Gastroesophageal sphincter (tissue), 4 donors: ENCODE data around the gene BBS1. TPM values are rescaled to one million over a fixed set of nuclear protein-coding genes. Genes with fewer than 3 reads are reported as not detected.

Source experiments
- ATAC-seq: fragments of 150-250 bp; one replicate; pipeline ENCODE4 v1.9.1; 2016; ENCODE audit warnings: mild to moderate bottlenecking, moderate library complexity
- H3K27ac ChIP-seq, 4 donors: fragments of 200-600 bp; sonication (generic) in 3 of 4; 1 replicate in 3 of 4; 2 replicates in 1 of 4; pipeline ENCODE4 v1.5.1; 2016 to 2019
- H3K27me3 ChIP-seq: fragments of 200-600 bp; sonication (generic); one replicate; pipeline ENCODE4 v1.5.1; 2019
- H3K36me3 ChIP-seq, 2 donors: fragments of 200-600 bp; sonication (generic); one replicate each; pipeline ENCODE4 v1.5.1; 2019; ENCODE audit warnings: control low read depth in 1 of 2
- H3K4me1 ChIP-seq, 3 donors: fragments of 200-600 bp; sonication (generic); 1 replicate in 2 of 3; 2 replicates in 1 of 3; pipeline ENCODE4 v1.5.1; 2016 to 2019; ENCODE audit warnings: control low read depth in 2 of 3
- H3K4me3 ChIP-seq, 2 donors: fragments of 200-600 bp; sonication (generic); one replicate each; pipeline ENCODE4 v1.5.1; 2019; ENCODE audit warnings: mild to moderate bottlenecking in 1 of 2, moderate library complexity in 1 of 2
- H3K9me3 ChIP-seq, 3 donors: fragments of 200-600 bp; sonication (generic); one replicate each; pipeline ENCODE4 v1.5.1; 2017 to 2019; ENCODE audit warnings: control low read depth in 2 of 3
- EP300 ChIP-seq: sonication (generic); formaldehyde crosslinking; IDR thresholded peaks from one replicate; pipeline ENCODE4 v1.6.1; 2017; ENCODE audit warnings: antibody characterized with exemption, mild to moderate bottlenecking
- POLR2A ChIP-seq, 2 donors: fragments of 450-650 bp; IDR thresholded peaks; one replicate each; pipeline ENCODE4 v1.6.1; 2017; ENCODE audit warnings: antibody characterized with exemption in 2 of 2, mild to moderate bottlenecking in 2 of 2, moderate library complexity in 1 of 2
- POLR2AphosphoS5 ChIP-seq: sonication (generic); formaldehyde crosslinking; IDR thresholded peaks from one replicate; pipeline ENCODE4 v1.6.1; 2017; ENCODE audit warnings: antibody characterized with exemption
- WGBS, 2 donors: methylation state at CpG; one replicate each; pipeline ENCODE4 v1.1.5; 2018; ENCODE audit warnings: low coverage in 1 of 2; 5-methylcytosine and 5-hydroxymethylcytosine counted together
- total RNA-seq, 4 donors: library from RNA; depleted of rRNA; stranded (reverse); fragments of >200 nt; gene quantifications; one replicate each; pipeline ENCODE4 v1.1.0, GENCODE V29; 2016
- TF ChIP-seq, protein P1 (sequence below), 4 experiments: fragments of 200-600 bp in 2 of 4; fragments of 450-650 bp in 2 of 4; sonication (generic) in 1 of 4; IDR thresholded peaks; one replicate each; pipeline ENCODE4 v1.5.1; 2017 to 2019; ENCODE audit warnings: antibody characterized with exemption in 4 of 4, mild to moderate bottlenecking in 2 of 4, moderate library complexity in 2 of 4

The BBS1 gene
- total RNA-seq, 4 donors from 2014 or later, result 49.2 to 95.1 (median 82.9) TPM

DNA sequence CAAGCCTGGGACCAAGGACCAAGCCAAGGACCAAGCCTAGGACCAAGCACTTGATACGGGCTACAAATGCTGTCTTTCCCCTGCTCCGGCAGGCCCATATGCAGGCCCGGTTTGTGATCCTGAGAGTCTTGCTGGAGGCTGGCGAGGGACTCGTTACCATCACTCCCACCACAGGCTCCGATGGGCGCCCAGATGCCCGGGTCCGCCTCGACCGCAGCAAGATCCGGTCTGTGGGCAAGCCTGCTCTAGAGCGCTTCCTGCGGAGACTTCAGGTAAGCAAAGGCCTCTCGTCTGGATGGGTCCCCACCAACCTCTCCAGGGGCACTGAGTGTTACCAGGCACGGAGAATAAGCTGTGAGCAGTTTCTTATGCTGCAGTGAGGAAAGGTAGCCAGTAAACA, 13.2 kb upstream of the BBS1 start:
- no peaks in the 10 kb centered on the region for H3K9me3 ChIP-seq
- no peak overlapping the region for H3K27ac ChIP-seq
- H3K27me3 ChIP-seq, result no peaks in the 10 kb centered on the region
- peaks cover 0 to 88% of the 10 kb centered on the region in 2 donors for H3K36me3 ChIP-seq
- no CpG with 5 or more reads among the region's 16 CpGs for WGBS, 2 donors
- no peak overlapping the region for H3K4me3 ChIP-seq
- no peak for ATAC-seq
- no peak for TF ChIP-seq EP300
- TF ChIP-seq POLR2AphosphoS5, result no peak
- TF ChIP-seq, protein P1, sequence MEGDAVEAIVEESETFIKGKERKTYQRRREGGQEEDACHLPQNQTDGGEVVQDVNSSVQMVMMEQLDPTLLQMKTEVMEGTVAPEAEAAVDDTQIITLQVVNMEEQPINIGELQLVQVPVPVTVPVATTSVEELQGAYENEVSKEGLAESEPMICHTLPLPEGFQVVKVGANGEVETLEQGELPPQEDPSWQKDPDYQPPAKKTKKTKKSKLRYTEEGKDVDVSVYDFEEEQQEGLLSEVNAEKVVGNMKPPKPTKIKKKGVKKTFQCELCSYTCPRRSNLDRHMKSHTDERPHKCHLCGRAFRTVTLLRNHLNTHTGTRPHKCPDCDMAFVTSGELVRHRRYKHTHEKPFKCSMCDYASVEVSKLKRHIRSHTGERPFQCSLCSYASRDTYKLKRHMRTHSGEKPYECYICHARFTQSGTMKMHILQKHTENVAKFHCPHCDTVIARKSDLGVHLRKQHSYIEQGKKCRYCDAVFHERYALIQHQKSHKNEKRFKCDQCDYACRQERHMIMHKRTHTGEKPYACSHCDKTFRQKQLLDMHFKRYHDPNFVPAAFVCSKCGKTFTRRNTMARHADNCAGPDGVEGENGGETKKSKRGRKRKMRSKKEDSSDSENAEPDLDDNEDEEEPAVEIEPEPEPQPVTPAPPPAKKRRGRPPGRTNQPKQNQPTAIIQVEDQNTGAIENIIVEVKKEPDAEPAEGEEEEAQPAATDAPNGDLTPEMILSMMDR (IDR thresholded peaks at IDR 0.05), result no peak
- no peak for TF ChIP-seq POLR2A (IDR thresholded peaks at IDR 0.05)
- H3K4me1 ChIP-seq, result no peaks in the 10 kb centered on the region

GRCh38 chr11:66498506-66498905, 11.9 kb upstream of the BBS1 start:
- WGBS, 2 donors, result 90 to 100% methylated on average over 2 to 5 of the region's 5 CpGs

GRCh38 chr11:66505276-66505816, 5.1 kb upstream of the BBS1 start:
- Histone ChIP-seq H3K36me3 (peaks cover 0 to 44% of the 10 kb centered on the region in 2 donors), H3K27ac (no peak overlapping the region), H3K4me1 (peaks cover 0 to 4% (median 0%) of the 10 kb centered on the region in 3 donors), H3K4me3 (no peak overlapping the region), H3K9me3 (no peaks in the 10 kb centered on the region), H3K27me3 (no peaks in the 10 kb centered on the region)
- TF ChIP-seq POLR2A (IDR thresholded peaks at IDR 0.05), result no peak
- TF ChIP-seq POLR2AphosphoS5, result no peak
- TF ChIP-seq, protein P1 (IDR thresholded peaks at IDR 0.05), result no peak
- TF ChIP-seq EP300, result no peak
- ATAC-seq, result no peak
- WGBS, 2 donors, result no CpG with 5 or more reads among the region's 1 CpG

More at GRCh38 chr11:66498506-66498905, 11.9 kb upstream of the BBS1 start:
- Histone ChIP-seq H3K27ac (no peak overlapping the region), H3K4me1 (no peaks in the 10 kb centered on the region), H3K4me3 (no peak overlapping the region), H3K36me3 (peaks cover 0 to 84% of the 10 kb centered on the region in 2 donors), H3K27me3 (no peaks in the 10 kb centered on the region), H3K9me3 (no peaks in the 10 kb centered on the region)
- ATAC-seq, result no peak
- TF ChIP-seq POLR2AphosphoS5, result no peak
- no peak for TF ChIP-seq EP300
- TF ChIP-seq, protein P1 (IDR thresholded peaks at IDR 0.05), result no peak
- no peak for TF ChIP-seq POLR2A (IDR thresholded peaks at IDR 0.05)

DNA sequence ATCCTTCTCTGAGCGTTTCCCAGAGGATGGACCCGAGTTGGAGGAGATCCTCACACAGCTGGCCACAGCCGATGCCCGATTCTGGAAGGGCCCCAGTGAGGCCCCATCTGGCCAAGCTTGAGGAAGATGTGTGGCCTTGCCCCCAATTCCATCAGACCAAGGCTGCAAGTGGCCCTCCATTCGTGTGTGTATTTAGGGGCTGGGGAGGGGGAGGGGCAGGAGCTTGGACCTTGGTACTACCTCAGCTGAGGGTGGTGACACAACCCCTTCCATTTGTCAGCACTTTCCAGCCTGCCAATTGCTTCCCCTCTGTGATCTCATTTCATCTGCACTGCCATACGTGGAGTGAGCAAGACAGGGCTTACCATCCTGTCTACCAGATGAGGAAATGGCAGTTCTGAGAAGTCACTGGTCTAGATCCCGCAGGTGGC, 1.3 kb upstream of the BBS1 start:
- Histone ChIP-seq H3K27ac (no peak overlapping the region), H3K36me3 (peaks cover 0 to 38% of the 10 kb centered on the region in 2 donors), H3K4me1 (peaks cover 0 to 22% (median 7%) of the 10 kb centered on the region in 3 donors), H3K4me3 (no peak overlapping the region), H3K9me3 (no peaks in the 10 kb centered on the region), H3K27me3 (no peaks in the 10 kb centered on the region)
- no peak for ATAC-seq
- TF ChIP-seq, protein P1 (IDR thresholded peaks at IDR 0.05), result no peak
- TF ChIP-seq EP300 (no peak), POLR2AphosphoS5 (no peak), POLR2A (IDR thresholded peaks at IDR 0.05) (no peak)
- 20 to 63% methylated on average over 1 to 7 of the region's 7 CpGs for WGBS, 2 donors

DNA sequence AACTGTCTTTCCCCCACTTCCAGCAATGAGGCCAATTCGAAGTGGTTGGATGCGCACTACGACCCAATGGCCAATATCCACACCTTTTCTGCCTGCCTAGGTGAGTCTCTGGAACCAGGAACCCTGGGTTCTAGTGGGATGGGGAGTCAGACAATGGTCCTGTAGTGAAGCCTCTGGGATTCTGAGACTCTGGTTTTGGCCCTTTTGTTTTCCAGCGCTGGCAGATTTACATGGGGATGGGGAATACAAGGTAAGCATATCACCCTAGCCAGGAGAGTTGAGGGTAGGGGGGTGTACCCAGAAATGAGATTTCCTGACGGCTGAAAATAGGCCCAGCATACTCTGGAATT, 530 bp downstream of the BBS1 start:
- no peak for TF ChIP-seq POLR2A (IDR thresholded peaks at IDR 0.05)
- TF ChIP-seq POLR2AphosphoS5, result no peak
- TF ChIP-seq EP300, result no peak
- TF ChIP-seq, protein P1 (IDR thresholded peaks at IDR 0.05), result no peak
- H3K4me3 ChIP-seq, result peak overlapping the region; percentile 83 to 87
- ATAC-seq, result no peak
- no peaks in the 10 kb centered on the region for H3K9me3 ChIP-seq
- peaks cover 0 to 43% of the 10 kb centered on the region in 2 donors for H3K36me3 ChIP-seq
- H3K27ac ChIP-seq, result peak overlapping the region; percentile 1 to 74 (median 53)
- 0 to 6% methylated on average over 1 to 5 of the region's 5 CpGs for WGBS, 2 donors
- H3K27me3 ChIP-seq, result no peaks in the 10 kb centered on the region
- peaks cover 0 to 22% (median 7%) of the 10 kb centered on the region in 3 donors for H3K4me1 ChIP-seq
